Effector memory CD4-positive, alpha-beta T cell (primary cell): ENCODE results near the gene STK39.
A peak's percentile ranks its signal among the peaks of the same experiment; 100 is the strongest.

Experiments used
- DNase-seq, 3 donors: peaks; one replicate each; pipeline ENCODE4 v3.0.0-alpha.2; 2020
- H3K27ac ChIP-seq: 2 replicates; pipeline ENCODE4 v1.7.0; 2013; ENCODE audit warnings: mild to moderate bottlenecking, low read length, moderate library complexity; ENCODE audit not compliant: insufficient read depth, poor library complexity, severe bottlenecking
- H3K27me3 ChIP-seq: replicated peaks from 2 replicates; pipeline ENCODE4 v1.7.0; 2013; ENCODE audit warnings: mild to moderate bottlenecking, low read length; ENCODE audit not compliant: insufficient read depth, control insufficient read depth, poor library complexity, severe bottlenecking
- H3K36me3 ChIP-seq: 2 replicates; pipeline ENCODE4 v1.7.0; 2013; ENCODE audit warnings: mild to moderate bottlenecking, low read length, moderate library complexity; ENCODE audit not compliant: control insufficient read depth, insufficient read depth
- H3K4me1 ChIP-seq: 2 replicates; pipeline ENCODE4 v1.7.0; 2013; ENCODE audit warnings: low read length, mild to moderate bottlenecking; ENCODE audit not compliant: control insufficient read depth, insufficient read depth, poor library complexity, severe bottlenecking
- H3K4me3 ChIP-seq: 2 replicates; pipeline ENCODE4 v1.7.0; 2013; ENCODE audit warnings: low read length, low read depth, mild to moderate bottlenecking; ENCODE audit not compliant: insufficient read depth, poor library complexity, severe bottlenecking
- H3K9me3 ChIP-seq: 2 replicates; pipeline ENCODE4 v1.7.0; 2013; ENCODE audit warnings: mild to moderate bottlenecking, low read length, moderate library complexity; ENCODE audit not compliant: control insufficient read depth

STK39 gene

DNA sequence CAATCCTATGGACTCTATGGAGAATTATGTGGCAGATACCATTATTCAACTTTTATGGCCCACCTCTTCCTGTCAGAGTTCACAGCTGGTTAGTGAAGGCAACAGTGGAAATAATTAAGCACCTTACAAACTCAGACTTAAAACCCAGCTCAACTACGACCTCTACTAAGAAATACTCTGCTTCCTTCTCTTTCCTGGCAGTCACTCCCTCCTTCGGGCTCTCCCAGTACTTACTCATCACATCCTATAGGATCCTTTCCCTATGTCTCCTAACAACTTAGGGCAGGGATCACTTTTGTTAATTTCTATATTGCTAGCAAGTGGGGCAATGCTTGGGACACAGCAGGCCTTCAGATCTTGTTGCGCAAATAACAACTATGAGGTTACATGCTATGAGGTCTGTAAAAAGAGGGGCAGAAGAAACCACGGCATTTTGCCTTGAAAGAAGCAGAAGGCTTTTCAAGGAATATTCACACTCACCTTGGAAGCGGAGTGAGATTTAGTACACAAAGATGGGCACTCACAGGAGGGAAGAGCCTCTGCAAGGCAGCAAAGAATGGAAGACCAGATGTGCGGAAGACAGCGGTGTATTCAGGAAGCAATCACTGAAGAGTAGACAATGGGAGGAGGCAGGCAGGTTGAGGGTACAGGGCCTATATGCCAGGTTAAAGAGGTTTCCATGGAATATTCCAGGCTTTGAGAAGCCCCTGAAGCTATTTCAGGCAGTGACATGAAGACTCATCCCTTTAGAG lies 2.1 kb downstream of the STK39 start:
- Histone ChIP-seq H3K36me3 (no peaks in the 10 kb centered on the region), H3K4me3 (no peak overlapping the region), H3K9me3 (no peaks in the 10 kb centered on the region), H3K27me3 (no peaks in the 10 kb centered on the region), H3K4me1 (peaks cover 26% of the 10 kb centered on the region), H3K27ac (no peak overlapping the region)
- DNase-seq = no peak

DNA sequence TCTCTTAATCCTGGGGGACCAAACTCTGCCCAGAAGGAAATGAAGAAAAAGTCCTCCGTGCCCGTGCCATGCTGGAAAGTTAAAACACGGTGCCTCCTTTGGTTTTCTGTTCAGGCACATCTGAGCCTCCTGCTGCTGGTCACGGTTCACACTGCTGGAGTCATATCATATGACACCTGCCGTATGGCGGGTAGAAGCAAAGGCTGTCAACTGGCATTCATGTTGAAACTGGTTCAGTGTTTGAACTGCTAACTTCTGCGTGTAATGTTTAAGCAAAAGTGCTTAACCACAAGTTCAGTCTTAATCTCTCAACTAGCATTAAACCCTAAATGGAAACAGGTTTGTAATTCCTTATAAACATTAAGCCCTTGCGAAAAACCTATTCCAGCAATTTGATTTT lies 3.1 kb downstream of the STK39 start:
- DNase-seq = peak in 2 of 3 donors; percentile 7 to 14
- Histone ChIP-seq H3K4me3 (no peak overlapping the region), H3K27ac (no peak overlapping the region), H3K36me3 (no peaks in the 10 kb centered on the region), H3K27me3 (no peaks in the 10 kb centered on the region), H3K4me1 (peaks cover 34% of the 10 kb centered on the region), H3K9me3 (no peaks in the 10 kb centered on the region)

DNA sequence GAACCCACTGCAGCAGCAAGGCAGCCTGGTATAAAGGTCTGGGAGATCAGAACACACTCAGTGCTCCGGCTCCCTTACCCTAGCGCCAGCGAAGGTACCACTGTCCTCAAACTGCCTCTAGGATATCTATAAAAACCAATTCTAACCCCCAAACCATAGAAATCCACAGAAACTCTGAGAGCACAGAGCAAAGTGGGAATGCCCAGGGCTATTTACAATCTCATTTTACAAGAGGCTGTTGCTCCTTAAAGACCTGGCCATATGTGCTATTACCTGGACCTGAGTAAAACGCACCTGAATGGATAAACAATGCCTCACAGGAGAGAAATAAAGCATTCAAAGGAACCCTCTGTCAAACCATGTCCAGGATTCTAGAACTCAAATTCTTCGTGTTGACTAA lies 4.3 kb downstream of the STK39 start:
- H3K4me3 ChIP-seq = no peak overlapping the region
- peaks cover 38% of the 10 kb centered on the region for H3K4me1 ChIP-seq
- DNase-seq = no peak
- no peaks in the 10 kb centered on the region for H3K27me3 ChIP-seq
- no peak overlapping the region for H3K27ac ChIP-seq
- no peaks in the 10 kb centered on the region for H3K9me3 ChIP-seq
- no peaks in the 10 kb centered on the region for H3K36me3 ChIP-seq

DNA sequence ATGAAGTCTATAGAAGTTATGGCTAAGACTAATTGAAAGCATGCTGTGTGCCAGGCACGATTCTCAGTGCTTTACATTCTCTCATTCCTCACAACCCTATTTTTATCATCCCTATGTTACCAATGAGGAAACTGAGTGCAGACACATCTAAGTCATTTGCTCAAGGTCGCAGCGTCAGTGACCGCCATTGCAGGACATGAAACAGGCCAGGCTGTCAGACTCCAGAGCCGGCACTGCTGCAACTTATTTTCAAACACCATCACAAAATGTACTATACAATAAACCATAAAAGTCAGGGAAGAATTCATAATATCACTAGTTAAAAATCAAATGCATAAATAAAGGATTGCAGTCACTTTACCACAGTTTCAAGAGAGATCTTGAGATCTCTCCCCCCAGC lies 5.6 kb downstream of the STK39 start:
- Histone ChIP-seq H3K27ac (no peak overlapping the region), H3K4me3 (no peak overlapping the region), H3K4me1 (peaks cover 38% of the 10 kb centered on the region)

DNA sequence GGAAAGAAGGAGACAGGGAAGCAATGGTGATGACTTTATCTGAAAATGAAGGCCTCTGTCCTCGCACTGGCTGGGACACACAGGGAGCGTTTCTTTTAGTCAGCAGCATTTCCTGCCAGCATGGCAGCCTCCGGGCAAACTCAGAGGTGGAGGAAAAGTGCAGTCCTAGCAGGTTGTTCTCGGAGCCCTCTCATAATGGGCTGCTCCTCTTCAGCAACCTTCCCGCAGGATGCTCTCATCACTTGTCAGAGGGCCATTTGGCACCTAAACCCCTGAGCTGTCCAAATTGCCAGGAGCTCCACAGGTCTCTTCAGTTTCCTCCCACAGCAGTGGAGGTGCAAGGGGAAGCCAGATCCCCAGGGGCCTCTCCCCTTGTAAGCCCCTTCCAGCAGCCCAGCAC lies 6.2 kb downstream of the STK39 start:
- Histone ChIP-seq H3K27ac (no peak overlapping the region), H3K9me3 (no peaks in the 10 kb centered on the region), H3K27me3 (no peaks in the 10 kb centered on the region), H3K4me1 (peaks cover 38% of the 10 kb centered on the region), H3K36me3 (no peaks in the 10 kb centered on the region), H3K4me3 (no peak overlapping the region)
- DNase-seq = no peak

More for the DNA sequence above, 5.6 kb downstream of the STK39 start:
- no peak for DNase-seq
- Histone ChIP-seq H3K27me3 (no peaks in the 10 kb centered on the region), H3K36me3 (no peaks in the 10 kb centered on the region), H3K9me3 (no peaks in the 10 kb centered on the region)

DNA sequence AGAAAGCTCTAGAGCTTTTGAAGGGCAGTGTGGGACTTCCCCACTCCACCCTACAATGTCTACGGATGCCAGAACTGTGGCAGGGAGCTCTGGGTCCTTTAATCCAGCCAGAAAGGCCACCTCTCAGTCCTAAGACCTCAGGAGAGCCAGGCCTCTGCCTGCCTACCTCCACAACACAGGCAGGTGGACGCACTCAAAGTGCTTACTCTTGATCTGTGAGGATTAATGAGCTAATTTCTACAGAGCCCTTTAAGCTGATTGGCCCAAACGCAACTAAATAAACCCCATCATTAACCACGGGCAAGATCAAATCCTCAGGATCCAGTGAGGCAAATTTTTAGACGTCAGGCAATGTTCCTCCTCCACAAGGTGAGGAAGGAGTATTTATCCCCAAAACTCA lies 8.1 kb downstream of the STK39 start:
- Histone ChIP-seq H3K4me3 (no peak overlapping the region), H3K4me1 (peaks cover 27% of the 10 kb centered on the region), H3K27me3 (no peaks in the 10 kb centered on the region), H3K27ac (no peak overlapping the region), H3K36me3 (no peaks in the 10 kb centered on the region), H3K9me3 (no peaks in the 10 kb centered on the region)
- DNase-seq = no peak

DNA sequence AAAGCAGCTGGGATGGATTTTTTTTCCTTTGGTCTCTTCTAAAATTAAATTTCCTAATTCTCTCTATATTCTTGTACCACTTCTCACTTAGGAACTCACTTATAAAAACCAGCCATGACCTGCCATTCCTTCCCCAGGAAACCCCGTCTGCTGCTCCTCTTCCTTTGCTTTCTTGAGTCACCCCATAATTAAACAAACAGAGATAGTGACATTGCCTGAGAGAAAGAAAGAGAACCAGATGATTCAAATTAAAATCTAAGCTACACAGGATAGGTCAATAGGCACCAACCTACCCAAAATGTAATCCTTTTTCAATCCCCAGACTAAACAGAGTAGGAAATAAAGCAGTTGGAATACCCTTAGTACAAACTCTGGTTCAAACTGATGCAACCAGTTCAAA lies 9.7 kb downstream of the STK39 start:
- Histone ChIP-seq H3K27ac (no peak overlapping the region), H3K9me3 (no peaks in the 10 kb centered on the region), H3K4me1 (peaks cover 34% of the 10 kb centered on the region), H3K4me3 (no peak overlapping the region), H3K27me3 (no peaks in the 10 kb centered on the region), H3K36me3 (no peaks in the 10 kb centered on the region)
- no peak for DNase-seq

DNA sequence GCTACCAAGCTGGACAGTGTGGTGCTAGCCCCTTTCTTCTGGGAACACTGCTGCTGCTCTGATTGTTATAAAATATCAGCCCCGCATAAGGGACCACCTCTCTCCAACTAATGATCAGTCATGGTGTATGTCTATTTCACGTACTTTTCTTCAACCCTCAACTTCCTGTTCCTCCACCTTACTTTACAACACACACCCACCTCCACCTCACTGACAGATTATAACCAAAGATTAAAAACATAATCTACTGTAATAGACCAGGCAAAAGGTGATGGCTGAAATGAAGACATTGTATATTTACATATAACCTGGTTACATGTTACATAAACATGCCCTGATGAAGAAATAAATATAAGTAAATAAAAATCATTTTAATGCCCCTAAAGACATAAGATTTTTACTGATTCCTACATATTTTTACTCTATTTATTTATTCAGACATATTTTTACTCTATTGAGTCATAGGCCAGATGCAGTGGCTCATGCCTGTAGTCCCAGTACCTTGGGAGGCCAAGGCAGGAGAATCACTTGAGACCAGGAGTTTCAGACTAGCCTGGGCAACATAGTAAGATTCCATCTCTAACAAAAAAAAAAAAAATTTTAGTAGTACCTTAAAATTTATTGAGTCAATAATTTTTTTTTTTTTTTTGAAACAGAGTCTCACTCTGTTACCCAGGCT lies 12.8 kb downstream of the STK39 start:
- Histone ChIP-seq H3K9me3 (no peaks in the 10 kb centered on the region), H3K4me3 (no peak overlapping the region), H3K27me3 (no peaks in the 10 kb centered on the region), H3K36me3 (no peaks in the 10 kb centered on the region), H3K27ac (no peak overlapping the region), H3K4me1 (peaks cover 15% of the 10 kb centered on the region)
- no peak for DNase-seq

DNA sequence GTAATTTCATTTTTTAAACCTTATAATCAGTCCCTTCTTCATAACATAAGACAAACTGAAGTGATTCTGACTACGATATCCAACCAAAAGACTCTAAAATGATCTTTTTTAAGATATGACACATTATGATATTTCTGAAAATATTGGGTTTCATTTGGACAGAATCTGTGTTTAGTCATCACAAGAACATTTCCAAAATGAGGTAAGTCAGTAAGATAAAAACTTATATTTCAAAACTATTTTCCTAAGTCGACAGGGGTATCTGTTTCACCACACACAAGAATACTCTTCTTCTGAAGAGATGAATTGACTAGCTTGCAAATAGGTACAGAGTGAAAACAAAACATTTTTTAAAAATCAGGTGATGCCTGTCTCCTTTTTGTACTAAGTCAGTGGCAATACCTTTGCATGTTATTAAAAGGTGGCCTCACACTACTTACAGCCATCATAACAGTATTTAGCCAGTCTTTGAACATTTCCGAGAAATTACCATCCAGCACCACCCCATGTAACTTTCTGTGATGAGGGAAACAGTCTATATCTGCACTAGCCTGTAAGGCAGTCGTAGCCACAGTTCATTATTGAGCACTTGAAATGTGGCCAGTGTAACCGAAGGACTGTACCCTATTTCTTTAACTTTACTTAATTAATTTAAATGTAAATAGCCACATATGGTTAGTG lies 13.5 kb downstream of the STK39 start:
- Histone ChIP-seq H3K27ac (no peak overlapping the region), H3K9me3 (no peaks in the 10 kb centered on the region), H3K27me3 (no peaks in the 10 kb centered on the region), H3K36me3 (no peaks in the 10 kb centered on the region), H3K4me3 (no peak overlapping the region), H3K4me1 (peaks cover 10% of the 10 kb centered on the region)
- no peak for DNase-seq

DNA sequence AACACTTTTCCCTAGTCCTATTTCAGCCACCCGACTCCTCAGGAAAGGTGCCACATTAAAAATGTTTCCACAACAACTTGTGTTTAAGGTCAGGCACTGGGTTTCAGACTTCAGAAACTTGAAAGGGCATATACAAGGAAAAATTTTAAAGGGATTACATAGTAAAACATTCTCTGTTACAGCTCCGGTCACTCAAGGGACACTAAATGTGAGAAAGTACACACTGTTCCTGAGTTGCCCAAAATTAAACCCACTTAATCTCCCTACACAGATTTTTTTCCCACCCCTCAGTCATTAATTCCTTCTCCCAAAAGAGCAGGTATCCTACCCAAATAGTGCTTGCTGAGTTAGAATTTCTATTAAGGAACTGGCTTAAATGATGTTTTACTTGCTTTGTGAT lies 14.2 kb downstream of the STK39 start:
- DNase-seq = no peak
- H3K27ac ChIP-seq = no peak overlapping the region
- no peaks in the 10 kb centered on the region for H3K36me3 ChIP-seq
- no peak overlapping the region for H3K4me3 ChIP-seq
- no peaks in the 10 kb centered on the region for H3K27me3 ChIP-seq
- no peaks in the 10 kb centered on the region for H3K9me3 ChIP-seq
- H3K4me1 ChIP-seq = peaks cover 10% of the 10 kb centered on the region
